Cardiac muscle cell (in vitro differentiated cells and primary cell): ENCODE measurements around the gene G2E3. TPM values are rescaled to one million over a fixed set of nuclear protein-coding genes. Genes with fewer than 3 reads are reported as not detected.

Experiments used
- DNase-seq, 2 donors: peaks; one replicate each; pipeline versions ENCODE4 v3.0.0 to v3.0.0-alpha.2; 2010 to 2017; ENCODE audit warnings: low read depth in 1 of 2, low spot score in 1 of 2
- H3K27ac ChIP-seq: fragments of 200-600 bp; sonication (generic); 2 replicates; pipeline ENCODE4 v1.5.1; 2016
- H3K27me3 ChIP-seq: fragments of 200-600 bp; sonication (generic); 2 replicates; pipeline ENCODE4 v1.6.0; 2016; ENCODE audit warnings: control low read depth
- H3K36me3 ChIP-seq: fragments of 200-600 bp; sonication (generic); 2 replicates; pipeline ENCODE4 v1.5.1; 2016; ENCODE audit warnings: control low read depth
- H3K4me1 ChIP-seq: fragments of 200-600 bp; sonication (generic); 2 replicates; pipeline ENCODE4 v1.8.1; 2017; ENCODE audit warnings: low read depth, mild to moderate bottlenecking, mixed run types
- H3K4me3 ChIP-seq: fragments of 200-600 bp; sonication (generic); 2 replicates; pipeline ENCODE4 v1.5.1; 2016; ENCODE audit warnings: mild to moderate bottlenecking
- H3K9me3 ChIP-seq: fragments of 200-600 bp; sonication (generic); 2 replicates; pipeline ENCODE4 v1.5.1; 2017; ENCODE audit warnings: low read depth, mild to moderate bottlenecking, control low read depth
- polyA plus RNA-seq: library from polyadenylated mRNA; unstranded; fragments of >200 nt; fragmentation: Nextera tagmentation; extraction: Ambion mirVana; gene quantifications from 2 replicates; pipeline ENCODE4 v1.2.1, GENCODE V29; 2016
- total RNA-seq: library from RNA; depleted of rRNA; stranded (reverse); fragments of >200 nt; gene quantifications from 2 replicates; pipeline ENCODE4 v1.2.3, GENCODE V29; 2016
- TF ChIP-seq, protein P1 (sequence below): IDR thresholded peaks from 2 replicates; pipeline ENCODE4 v1.5.1; 2012; ENCODE audit warnings: low read depth, mild to moderate bottlenecking, low read length

The G2E3 gene
- total and polyA plus RNA-seq, 2 experiments from 2014 or later = 10.4 to 17.9 TPM

DNA sequence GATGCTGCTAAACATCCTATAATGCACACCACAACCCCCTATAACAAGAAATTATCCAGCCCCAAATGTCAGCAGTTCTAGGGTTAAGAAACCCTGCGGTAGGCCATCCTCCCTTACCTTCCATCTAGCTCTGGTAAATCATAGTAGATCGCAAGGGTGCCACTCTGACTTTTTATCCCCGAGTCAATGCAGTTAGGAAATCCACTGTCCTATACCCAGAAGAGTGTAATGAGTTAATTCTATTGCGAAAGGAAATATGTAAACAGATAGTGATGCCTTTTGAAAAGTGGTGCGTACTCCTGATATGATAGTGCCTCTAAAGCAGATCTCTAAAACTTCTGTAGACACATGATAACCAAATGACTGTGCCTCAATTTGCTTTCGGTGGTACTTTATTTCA lies 93.0 kb downstream of the G2E3 start:
- peaks cover 48% of the 10 kb centered on the region for H3K36me3 ChIP-seq
- H3K4me1 ChIP-seq = no peaks in the 10 kb centered on the region
- H3K27ac ChIP-seq = no peak overlapping the region
- no peak overlapping the region for H3K4me3 ChIP-seq
- TF ChIP-seq, protein P1, sequence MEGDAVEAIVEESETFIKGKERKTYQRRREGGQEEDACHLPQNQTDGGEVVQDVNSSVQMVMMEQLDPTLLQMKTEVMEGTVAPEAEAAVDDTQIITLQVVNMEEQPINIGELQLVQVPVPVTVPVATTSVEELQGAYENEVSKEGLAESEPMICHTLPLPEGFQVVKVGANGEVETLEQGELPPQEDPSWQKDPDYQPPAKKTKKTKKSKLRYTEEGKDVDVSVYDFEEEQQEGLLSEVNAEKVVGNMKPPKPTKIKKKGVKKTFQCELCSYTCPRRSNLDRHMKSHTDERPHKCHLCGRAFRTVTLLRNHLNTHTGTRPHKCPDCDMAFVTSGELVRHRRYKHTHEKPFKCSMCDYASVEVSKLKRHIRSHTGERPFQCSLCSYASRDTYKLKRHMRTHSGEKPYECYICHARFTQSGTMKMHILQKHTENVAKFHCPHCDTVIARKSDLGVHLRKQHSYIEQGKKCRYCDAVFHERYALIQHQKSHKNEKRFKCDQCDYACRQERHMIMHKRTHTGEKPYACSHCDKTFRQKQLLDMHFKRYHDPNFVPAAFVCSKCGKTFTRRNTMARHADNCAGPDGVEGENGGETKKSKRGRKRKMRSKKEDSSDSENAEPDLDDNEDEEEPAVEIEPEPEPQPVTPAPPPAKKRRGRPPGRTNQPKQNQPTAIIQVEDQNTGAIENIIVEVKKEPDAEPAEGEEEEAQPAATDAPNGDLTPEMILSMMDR = no peak
- no peaks in the 10 kb centered on the region for H3K27me3 ChIP-seq
- no peak for DNase-seq
- no peaks in the 10 kb centered on the region for H3K9me3 ChIP-seq

DNA sequence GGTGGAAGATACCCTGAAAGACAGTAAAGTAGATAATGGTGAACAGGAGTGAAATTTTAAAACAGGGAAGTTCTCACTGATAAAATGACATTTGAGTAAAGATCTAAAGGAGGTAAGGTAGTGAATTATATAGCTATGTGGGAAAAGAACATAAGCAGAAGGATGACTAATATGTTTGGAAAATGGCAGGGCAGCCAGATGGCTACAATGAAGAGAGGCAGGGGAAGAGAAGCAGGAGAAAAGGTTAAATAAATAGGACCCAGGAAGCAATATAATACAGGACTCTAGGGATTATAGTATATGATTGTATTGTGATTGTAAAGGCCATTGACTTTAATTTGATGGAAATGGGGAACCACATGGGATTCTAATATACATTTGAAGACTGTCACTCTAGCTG lies 96.2 kb downstream of the G2E3 start:
- no peak overlapping the region for H3K4me3 ChIP-seq
- no peaks in the 10 kb centered on the region for H3K27me3 ChIP-seq
- H3K4me1 ChIP-seq = no peaks in the 10 kb centered on the region
- peaks cover 46% of the 10 kb centered on the region for H3K36me3 ChIP-seq
- H3K9me3 ChIP-seq = no peaks in the 10 kb centered on the region
- no peak overlapping the region for H3K27ac ChIP-seq
- TF ChIP-seq, protein P1 = no peak
- DNase-seq = no peak

DNA sequence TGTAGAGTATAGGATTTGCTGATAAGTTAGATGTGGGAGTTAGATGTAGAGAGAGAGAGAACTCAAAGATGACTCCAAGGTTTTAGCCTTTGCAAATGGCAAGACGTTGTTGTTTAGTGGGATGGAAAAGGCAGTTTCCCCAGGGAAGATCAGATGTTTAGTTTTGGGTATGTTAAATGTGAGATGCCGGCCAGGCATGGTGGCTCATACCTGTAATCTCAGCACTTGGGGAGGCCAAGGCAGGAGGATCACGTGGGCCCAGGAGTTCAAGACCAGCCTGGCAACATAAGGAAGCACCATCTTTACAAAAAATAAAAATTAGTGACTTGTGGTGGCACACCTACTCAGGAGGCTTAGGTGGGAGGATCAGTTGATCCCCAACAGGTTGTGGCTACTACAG lies 96.7 kb downstream of the G2E3 start:
- TF ChIP-seq, protein P1 = no peak
- Histone ChIP-seq H3K27ac (no peak overlapping the region), H3K36me3 (peaks cover 41% of the 10 kb centered on the region), H3K9me3 (no peaks in the 10 kb centered on the region), H3K27me3 (no peaks in the 10 kb centered on the region), H3K4me1 (no peaks in the 10 kb centered on the region), H3K4me3 (no peak overlapping the region)
- no peak for DNase-seq

DNA sequence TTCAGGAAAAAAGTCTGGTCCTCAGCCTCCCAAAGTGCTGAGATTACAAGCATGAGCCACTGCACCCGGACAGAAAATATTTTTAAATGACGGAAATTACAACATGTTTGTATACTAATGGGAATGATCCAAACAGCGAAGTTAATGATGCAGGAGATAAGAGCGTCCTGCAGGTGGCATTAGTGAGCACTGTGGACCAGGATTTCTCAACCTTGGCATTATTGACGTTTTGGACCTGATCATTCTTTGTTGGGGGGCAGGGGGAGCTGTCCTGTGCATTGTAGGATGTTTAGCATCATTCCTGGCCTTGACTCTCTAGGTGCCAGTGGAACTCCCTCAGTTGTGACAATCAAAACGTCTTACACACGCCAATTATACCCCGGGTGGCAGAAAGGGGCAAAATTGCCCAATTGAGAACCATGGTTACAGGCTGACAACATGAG lies 97.3 kb downstream of the G2E3 start:
- no peak overlapping the region for H3K27ac ChIP-seq
- H3K9me3 ChIP-seq = no peaks in the 10 kb centered on the region
- TF ChIP-seq, protein P1 = peak; percentile 62
- H3K4me1 ChIP-seq = no peaks in the 10 kb centered on the region
- DNase-seq = peak; percentile 43 to 48
- no peak overlapping the region for H3K4me3 ChIP-seq
- H3K27me3 ChIP-seq = no peaks in the 10 kb centered on the region
- peaks cover 38% of the 10 kb centered on the region for H3K36me3 ChIP-seq

DNA sequence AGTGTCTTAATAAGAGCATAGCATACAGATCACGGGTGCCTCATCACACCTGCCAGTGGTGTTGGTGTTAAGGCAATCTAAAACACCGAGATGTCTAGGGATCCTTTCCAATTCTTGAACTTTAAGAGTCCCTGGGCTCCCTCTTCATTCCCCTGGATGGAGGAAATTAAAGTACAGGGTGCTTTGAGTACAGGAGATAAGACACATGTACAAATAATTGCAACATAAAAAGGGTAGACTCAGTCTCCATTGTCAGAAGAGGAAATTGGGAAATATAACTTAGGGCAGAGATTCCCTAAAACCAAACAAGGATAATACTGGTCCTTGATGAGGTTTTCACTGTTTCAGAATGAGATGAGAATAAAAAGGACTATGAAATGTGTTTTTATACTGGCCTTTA lies 98.1 kb downstream of the G2E3 start:
- no peak overlapping the region for H3K4me3 ChIP-seq
- no peak overlapping the region for H3K27ac ChIP-seq
- TF ChIP-seq, protein P1 = no peak
- H3K9me3 ChIP-seq = no peaks in the 10 kb centered on the region
- H3K36me3 ChIP-seq = peaks cover 33% of the 10 kb centered on the region
- peak in 1 of 2 donors; percentile 75 for DNase-seq
- H3K4me1 ChIP-seq = no peaks in the 10 kb centered on the region
- no peaks in the 10 kb centered on the region for H3K27me3 ChIP-seq

DNA sequence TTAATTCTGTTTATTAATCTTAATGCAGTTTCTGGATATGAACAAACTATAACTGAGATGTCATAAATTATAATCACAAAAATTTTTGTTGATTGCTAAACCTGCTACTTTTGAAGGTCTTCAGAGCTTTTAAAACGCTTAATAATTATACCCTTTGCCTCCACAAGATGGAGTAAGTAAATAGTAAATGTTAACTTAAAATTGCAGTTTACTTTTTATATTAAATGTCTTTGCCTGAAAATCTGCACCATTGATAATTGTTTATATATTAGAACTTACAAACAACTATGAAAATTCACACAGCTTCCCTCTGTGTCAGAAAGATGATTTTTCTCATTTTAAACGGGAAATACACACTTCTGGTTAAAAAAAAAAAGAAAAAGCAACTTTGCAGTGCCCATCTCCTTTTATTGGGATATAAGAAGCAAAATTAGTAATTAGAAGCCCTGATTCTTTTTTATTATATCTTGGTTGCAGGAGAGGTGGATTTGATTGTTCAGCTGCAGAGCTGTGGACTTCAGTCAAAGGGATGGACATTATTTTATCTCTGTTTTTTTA lies 98.7 kb downstream of the G2E3 start:
- H3K27ac ChIP-seq = no peak overlapping the region
- TF ChIP-seq, protein P1 = peak; percentile 38
- no peaks in the 10 kb centered on the region for H3K27me3 ChIP-seq
- peaks cover 35% of the 10 kb centered on the region for H3K36me3 ChIP-seq
- DNase-seq = peak in 1 of 2 donors; percentile 33
- H3K9me3 ChIP-seq = no peaks in the 10 kb centered on the region
- H3K4me3 ChIP-seq = no peak overlapping the region
- H3K4me1 ChIP-seq = no peaks in the 10 kb centered on the region
